ENCODE measurements around the gene PID1. TPM values are rescaled to one million over a fixed set of nuclear protein-coding genes. Genes with fewer than 3 reads are reported as not detected.

PID1 gene
- total RNA-seq, 1 donor from 2014 or later, result 0.34 TPM

DNA sequence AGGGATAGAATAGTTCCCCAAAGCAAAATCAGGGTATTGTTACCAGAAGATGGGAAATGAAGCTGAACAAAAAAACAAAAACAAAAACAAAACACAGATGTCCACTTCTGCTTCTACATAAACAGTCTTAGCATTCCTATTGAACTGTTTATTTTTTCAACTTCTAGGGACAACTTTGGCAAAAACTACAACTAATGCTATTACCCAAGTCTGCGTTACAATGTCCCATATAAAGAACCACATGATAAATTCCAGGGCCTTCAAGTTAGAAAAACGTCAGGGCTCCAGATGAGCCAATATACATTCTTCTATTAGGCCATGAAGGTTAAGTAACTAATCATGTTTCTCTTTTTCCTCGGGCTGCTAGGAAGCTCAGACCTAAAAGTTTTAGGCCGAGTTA, 16.9 kb downstream of the PID1 start:
- H3K4me1 Mint-ChIP-seq (ENCODE audit: low read depth), result no peaks in the 10 kb centered on the region
- no peak overlapping the region for H3K4me3 Mint-ChIP-seq (ENCODE audit: low read depth)
- TF ChIP-seq, protein P1, sequence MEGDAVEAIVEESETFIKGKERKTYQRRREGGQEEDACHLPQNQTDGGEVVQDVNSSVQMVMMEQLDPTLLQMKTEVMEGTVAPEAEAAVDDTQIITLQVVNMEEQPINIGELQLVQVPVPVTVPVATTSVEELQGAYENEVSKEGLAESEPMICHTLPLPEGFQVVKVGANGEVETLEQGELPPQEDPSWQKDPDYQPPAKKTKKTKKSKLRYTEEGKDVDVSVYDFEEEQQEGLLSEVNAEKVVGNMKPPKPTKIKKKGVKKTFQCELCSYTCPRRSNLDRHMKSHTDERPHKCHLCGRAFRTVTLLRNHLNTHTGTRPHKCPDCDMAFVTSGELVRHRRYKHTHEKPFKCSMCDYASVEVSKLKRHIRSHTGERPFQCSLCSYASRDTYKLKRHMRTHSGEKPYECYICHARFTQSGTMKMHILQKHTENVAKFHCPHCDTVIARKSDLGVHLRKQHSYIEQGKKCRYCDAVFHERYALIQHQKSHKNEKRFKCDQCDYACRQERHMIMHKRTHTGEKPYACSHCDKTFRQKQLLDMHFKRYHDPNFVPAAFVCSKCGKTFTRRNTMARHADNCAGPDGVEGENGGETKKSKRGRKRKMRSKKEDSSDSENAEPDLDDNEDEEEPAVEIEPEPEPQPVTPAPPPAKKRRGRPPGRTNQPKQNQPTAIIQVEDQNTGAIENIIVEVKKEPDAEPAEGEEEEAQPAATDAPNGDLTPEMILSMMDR (IDR thresholded peaks at IDR 0.05; ENCODE audit: unreplicated experiment), result no peak
- DNase-seq (ENCODE audit: low spot score, unreplicated experiment), result no peak
- no peak overlapping the region for H3K27ac Mint-ChIP-seq
- no peaks in the 10 kb centered on the region for H3K9me3 Mint-ChIP-seq (ENCODE audit: low read depth)
- no peaks in the 10 kb centered on the region for H3K36me3 Mint-ChIP-seq (ENCODE audit: insufficient read depth)
- no peaks in the 10 kb centered on the region for H3K27me3 Mint-ChIP-seq

DNA sequence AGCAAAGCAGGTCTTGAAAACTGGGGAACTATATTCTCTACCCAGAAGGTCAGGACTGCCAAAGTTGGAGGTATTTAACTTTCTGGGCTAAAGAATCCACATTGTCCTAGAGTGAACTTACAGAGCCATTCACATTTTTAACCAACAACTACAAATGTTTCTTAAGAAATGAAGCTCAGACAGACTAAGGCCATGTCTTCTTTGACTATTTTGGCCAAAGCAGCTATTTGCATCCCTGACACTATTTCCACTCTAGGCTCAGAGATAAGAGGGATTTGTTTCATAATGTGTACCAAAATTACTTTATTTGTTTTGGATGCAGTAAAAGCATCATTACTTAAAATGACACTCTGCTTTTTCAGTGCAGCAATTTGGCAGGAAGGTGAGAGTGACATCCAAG, 18.1 kb downstream of the PID1 start:
- H3K4me1 Mint-ChIP-seq (ENCODE audit: low read depth), result no peaks in the 10 kb centered on the region
- DNase-seq (ENCODE audit: low spot score, unreplicated experiment), result no peak
- H3K4me3 Mint-ChIP-seq (ENCODE audit: low read depth), result no peak overlapping the region
- TF ChIP-seq, protein P1 (IDR thresholded peaks at IDR 0.05; ENCODE audit: unreplicated experiment), result no peak
- H3K27me3 Mint-ChIP-seq, result no peaks in the 10 kb centered on the region
- H3K27ac Mint-ChIP-seq, result no peak overlapping the region
- H3K36me3 Mint-ChIP-seq (ENCODE audit: insufficient read depth), result no peaks in the 10 kb centered on the region
- no peaks in the 10 kb centered on the region for H3K9me3 Mint-ChIP-seq (ENCODE audit: low read depth)

DNA sequence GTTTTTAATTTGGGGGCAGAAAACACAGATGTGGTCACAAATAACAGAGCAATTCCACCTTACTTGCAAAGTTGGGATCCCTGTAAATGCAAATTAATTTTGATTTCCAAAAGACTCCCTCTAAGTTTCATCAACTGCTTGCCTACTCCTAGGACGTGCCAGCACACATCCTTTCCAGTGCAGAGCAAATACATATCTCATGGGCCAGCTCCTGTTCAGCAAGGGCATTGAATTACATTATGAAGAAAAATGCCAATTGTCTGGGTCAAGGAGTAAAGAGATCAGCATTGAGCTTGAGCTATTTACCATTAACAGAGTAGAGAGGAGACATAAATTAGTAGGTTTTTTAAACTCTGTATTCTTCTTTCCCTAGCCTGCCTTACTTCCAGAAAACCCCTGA, 18.8 kb downstream of the PID1 start:
- H3K36me3 Mint-ChIP-seq (ENCODE audit: insufficient read depth), result no peaks in the 10 kb centered on the region
- H3K27me3 Mint-ChIP-seq, result no peaks in the 10 kb centered on the region
- no peak overlapping the region for H3K27ac Mint-ChIP-seq
- no peak overlapping the region for H3K4me3 Mint-ChIP-seq (ENCODE audit: low read depth)
- H3K9me3 Mint-ChIP-seq (ENCODE audit: low read depth), result no peaks in the 10 kb centered on the region
- no peaks in the 10 kb centered on the region for H3K4me1 Mint-ChIP-seq (ENCODE audit: low read depth)
- DNase-seq (ENCODE audit: low spot score, unreplicated experiment), result no peak
- TF ChIP-seq, protein P1 (IDR thresholded peaks at IDR 0.05; ENCODE audit: unreplicated experiment), result no peak

DNA sequence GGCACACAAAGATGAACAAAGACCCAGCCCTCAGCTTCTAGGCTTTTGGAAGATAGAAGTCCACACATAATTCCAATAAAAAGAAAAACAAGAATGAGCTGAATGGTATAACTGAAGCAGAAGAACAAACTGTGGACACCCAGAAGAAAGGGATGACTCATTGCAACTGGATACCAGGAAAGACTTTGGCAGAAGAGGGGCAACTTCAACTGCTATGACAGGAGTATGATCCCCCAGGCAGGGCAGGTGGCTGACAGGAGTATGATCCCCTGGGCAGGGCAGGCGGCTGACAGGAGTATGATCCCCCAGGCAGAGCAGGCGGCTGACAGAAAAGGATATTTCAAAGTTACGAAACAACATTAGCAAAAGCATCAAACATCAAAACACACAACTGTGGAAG, 21.6 kb downstream of the PID1 start:
- H3K36me3 Mint-ChIP-seq (ENCODE audit: insufficient read depth), result no peaks in the 10 kb centered on the region
- DNase-seq (ENCODE audit: low spot score, unreplicated experiment), result no peak
- H3K4me3 Mint-ChIP-seq (ENCODE audit: low read depth), result no peak overlapping the region
- H3K27ac Mint-ChIP-seq, result no peak overlapping the region
- H3K9me3 Mint-ChIP-seq (ENCODE audit: low read depth), result no peaks in the 10 kb centered on the region
- H3K4me1 Mint-ChIP-seq (ENCODE audit: low read depth), result no peaks in the 10 kb centered on the region
- no peaks in the 10 kb centered on the region for H3K27me3 Mint-ChIP-seq
- TF ChIP-seq, protein P1 (IDR thresholded peaks at IDR 0.05; ENCODE audit: unreplicated experiment), result no peak

DNA sequence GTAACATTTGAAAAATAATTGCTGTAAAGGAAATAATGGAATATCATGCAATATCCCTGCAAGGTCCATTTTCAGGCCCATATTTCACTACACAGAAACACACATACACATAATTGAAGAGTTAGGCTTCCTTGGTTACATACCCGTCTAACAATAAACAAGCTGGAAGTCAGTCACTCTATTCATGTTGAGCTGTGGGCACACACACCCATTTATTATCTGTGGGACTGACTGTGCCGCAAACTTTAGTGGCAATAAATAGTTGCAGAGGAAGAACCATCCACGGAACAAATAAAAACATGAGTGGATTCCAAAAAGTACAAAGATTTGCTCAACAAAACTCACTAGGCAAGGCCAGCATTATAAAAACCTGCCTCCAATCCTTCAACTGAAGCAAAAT, 24.8 kb downstream of the PID1 start:
- no peak overlapping the region for H3K4me3 Mint-ChIP-seq (ENCODE audit: low read depth)
- DNase-seq (ENCODE audit: low spot score, unreplicated experiment), result no peak
- TF ChIP-seq, protein P1 (IDR thresholded peaks at IDR 0.05; ENCODE audit: unreplicated experiment), result no peak
- no peaks in the 10 kb centered on the region for H3K27me3 Mint-ChIP-seq
- peaks cover 13% of the 10 kb centered on the region for H3K9me3 Mint-ChIP-seq (ENCODE audit: low read depth)
- no peaks in the 10 kb centered on the region for H3K4me1 Mint-ChIP-seq (ENCODE audit: low read depth)
- H3K27ac Mint-ChIP-seq, result no peak overlapping the region
- H3K36me3 Mint-ChIP-seq (ENCODE audit: insufficient read depth), result no peaks in the 10 kb centered on the region

All from progenitor cell of endocrine pancreas (in vitro differentiated cells).